Neural crest cell (in vitro differentiated cells): ENCODE results near the gene RARG. TPM values are rescaled to one million over a fixed set of nuclear protein-coding genes. Genes with fewer than 3 reads are reported as not detected.

ENCODE experiments used
- DNase-seq: peaks from one replicate; pipeline ENCODE4 v3.0.0; 2021; ENCODE audit warnings: low read depth, mixed read lengths, low spot score
- H3K27ac Mint-ChIP-seq: one replicate; pipeline ENCODE4 v1.8.0; 2021; ENCODE audit warnings: mild to moderate bottlenecking, mixed read lengths; ENCODE audit not compliant: unreplicated experiment
- H3K27me3 Mint-ChIP-seq: 2 replicates; pipeline ENCODE4 v1.8.0; 2021; ENCODE audit warnings: low read depth, mild to moderate bottlenecking, mixed read lengths
- H3K36me3 Mint-ChIP-seq: 2 replicates; pipeline ENCODE4 v1.8.0; 2021; ENCODE audit warnings: low read depth, mild to moderate bottlenecking, mixed read lengths
- H3K4me1 Mint-ChIP-seq: 2 replicates; pipeline ENCODE4 v1.8.0; 2021; ENCODE audit warnings: mixed read lengths
- H3K4me3 Mint-ChIP-seq: one replicate; pipeline ENCODE4 v1.8.0; 2021; ENCODE audit warnings: mild to moderate bottlenecking, mixed read lengths
- H3K9me3 Mint-ChIP-seq: 2 replicates; pipeline ENCODE4 v1.8.0; 2021; ENCODE audit warnings: mixed read lengths
- total RNA-seq: library from RNA; stranded (reverse); gene quantifications from 2 replicates; pipeline ENCODE4 v1.2.1, GENCODE V29; 2021
- TF ChIP-seq, protein P1 (sequence below): fragments of 200-600 bp; sonication (generic); conservative IDR thresholded peaks from 2 replicates; pipeline ENCODE4 v1.5.0; 2021; ENCODE audit warnings: antibody characterized with exemption, mild to moderate bottlenecking

The RARG gene
- total RNA-seq, 1 donor from 2014 or later = 5.4 TPM

- TF ChIP-seq, protein P1, sequence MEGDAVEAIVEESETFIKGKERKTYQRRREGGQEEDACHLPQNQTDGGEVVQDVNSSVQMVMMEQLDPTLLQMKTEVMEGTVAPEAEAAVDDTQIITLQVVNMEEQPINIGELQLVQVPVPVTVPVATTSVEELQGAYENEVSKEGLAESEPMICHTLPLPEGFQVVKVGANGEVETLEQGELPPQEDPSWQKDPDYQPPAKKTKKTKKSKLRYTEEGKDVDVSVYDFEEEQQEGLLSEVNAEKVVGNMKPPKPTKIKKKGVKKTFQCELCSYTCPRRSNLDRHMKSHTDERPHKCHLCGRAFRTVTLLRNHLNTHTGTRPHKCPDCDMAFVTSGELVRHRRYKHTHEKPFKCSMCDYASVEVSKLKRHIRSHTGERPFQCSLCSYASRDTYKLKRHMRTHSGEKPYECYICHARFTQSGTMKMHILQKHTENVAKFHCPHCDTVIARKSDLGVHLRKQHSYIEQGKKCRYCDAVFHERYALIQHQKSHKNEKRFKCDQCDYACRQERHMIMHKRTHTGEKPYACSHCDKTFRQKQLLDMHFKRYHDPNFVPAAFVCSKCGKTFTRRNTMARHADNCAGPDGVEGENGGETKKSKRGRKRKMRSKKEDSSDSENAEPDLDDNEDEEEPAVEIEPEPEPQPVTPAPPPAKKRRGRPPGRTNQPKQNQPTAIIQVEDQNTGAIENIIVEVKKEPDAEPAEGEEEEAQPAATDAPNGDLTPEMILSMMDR = peak; percentile 45
- peak; percentile 53 for DNase-seq
- Mint-ChIP-seq H3K9me3 (no peaks in the 10 kb centered on the region), H3K27me3 (peaks cover 68% of the 10 kb centered on the region), H3K4me1 (peaks cover 74% of the 10 kb centered on the region), H3K27ac (no peak overlapping the region), H3K4me3 (peak overlapping the region; percentile 88), H3K36me3 (no peaks in the 10 kb centered on the region)
Measured at GRCh38 chr12:53221203-53222080, 10.6 kb downstream of the RARG start.

- Mint-ChIP-seq H3K9me3 (no peaks in the 10 kb centered on the region), H3K4me3 (peak overlapping the region; percentile 88), H3K36me3 (no peaks in the 10 kb centered on the region), H3K4me1 (peaks cover 76% of the 10 kb centered on the region), H3K27ac (no peak overlapping the region), H3K27me3 (peaks cover 75% of the 10 kb centered on the region)
- DNase-seq = peak; percentile 78
- TF ChIP-seq, protein P1 = no peak
Measured at GRCh38 chr12:53220694-53221202, 11.3 kb downstream of the RARG start.

GRCh38 chr12:53219956-53220693 is 11.9 kb downstream of the RARG start:
- Mint-ChIP-seq H3K4me1 (peaks cover 76% of the 10 kb centered on the region), H3K36me3 (no peaks in the 10 kb centered on the region), H3K4me3 (peak overlapping the region; percentile 88), H3K9me3 (no peaks in the 10 kb centered on the region), H3K27me3 (peaks cover 74% of the 10 kb centered on the region), H3K27ac (no peak overlapping the region)
- TF ChIP-seq, protein P1 = no peak
- DNase-seq = no peak

- peak overlapping the region; percentile 87 for H3K4me3 Mint-ChIP-seq
- H3K4me1 Mint-ChIP-seq = peaks cover 76% of the 10 kb centered on the region
- TF ChIP-seq, protein P1 = no peak
- H3K36me3 Mint-ChIP-seq = no peaks in the 10 kb centered on the region
- no peak for DNase-seq
- peaks cover 69% of the 10 kb centered on the region for H3K27me3 Mint-ChIP-seq
- no peaks in the 10 kb centered on the region for H3K9me3 Mint-ChIP-seq
- no peak overlapping the region for H3K27ac Mint-ChIP-seq
Measured at GRCh38 chr12:53219292-53219955, 12.6 kb downstream of the RARG start.
